Astrocyte of the hippocampus (primary cell): ENCODE data around the gene TMEM232.
"Not testable (repeated sequence)": the region's sequence is repeated elsewhere in the genome, so short reads cannot be mapped to it uniquely, and the experiment has no call there.

ENCODE experiments used
- DNase-seq: peaks from one replicate; pipeline ENCODE4 v3.0.0; 2011; ENCODE audit warnings: low read depth, low spot score

Gene TMEM232

DNA sequence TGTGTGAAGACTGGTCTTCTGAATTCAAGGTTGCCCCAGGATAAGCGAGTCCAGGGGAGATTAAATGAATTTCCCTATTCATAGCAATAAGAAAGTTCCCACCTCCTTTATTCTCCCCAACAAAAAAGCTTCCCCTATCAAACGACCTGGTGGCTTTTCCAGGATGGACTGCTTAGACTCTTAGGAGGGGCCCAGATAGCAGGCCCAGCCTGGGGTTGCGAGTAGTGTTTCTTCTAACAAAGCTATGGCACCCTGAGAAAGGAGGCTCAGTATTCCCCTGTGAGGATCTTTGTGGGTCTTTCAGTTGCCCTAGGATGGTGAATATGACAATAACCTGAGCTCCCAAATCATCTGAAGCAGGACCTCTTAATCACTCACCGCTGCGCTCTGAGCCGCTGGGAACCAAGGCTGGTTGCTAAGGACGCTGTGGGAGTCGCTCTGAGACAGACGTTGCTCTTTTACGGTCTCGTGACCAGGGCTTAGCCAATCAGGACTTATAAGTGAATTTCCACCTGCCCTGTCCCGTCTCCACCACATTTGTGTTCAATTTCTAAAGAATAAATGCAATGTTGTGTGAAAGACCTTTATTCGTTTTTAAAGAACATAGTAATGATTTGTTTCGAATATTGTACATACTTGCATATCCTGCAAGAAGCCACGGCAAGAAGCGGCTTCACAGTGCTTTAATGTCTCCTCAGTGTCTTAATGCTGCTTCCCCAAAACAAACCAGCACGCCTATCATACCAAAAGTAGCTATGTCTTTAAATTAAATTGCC lies at the start of gene TMEM232:
Gene TMEM232 (minus strand): TSS at position 423 of the 776 bp plus-strand sequence. CDS start 59,319 bp downstream, outside the sequence.
- peak; percentile 85 for DNase-seq

DNA sequence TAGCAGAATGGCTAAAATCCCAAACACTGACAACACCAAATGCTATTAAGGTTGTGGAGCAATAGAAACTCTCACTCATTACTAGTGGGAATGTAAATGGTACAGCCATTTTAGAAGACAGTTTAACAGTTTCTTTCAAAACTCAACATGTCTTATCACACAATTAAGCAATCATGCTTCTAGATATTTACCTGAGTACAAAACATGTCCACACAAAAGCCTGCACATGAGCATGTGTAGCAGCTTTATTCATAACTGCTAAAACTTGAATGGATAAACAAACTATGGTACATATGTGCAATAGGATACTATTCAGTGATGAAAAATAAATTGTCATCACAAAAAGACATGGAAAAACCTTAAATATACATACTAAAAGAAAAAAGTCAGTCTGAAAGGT lies 43.8 kb upstream of the TMEM232 start:
- no peak for DNase-seq

DNA sequence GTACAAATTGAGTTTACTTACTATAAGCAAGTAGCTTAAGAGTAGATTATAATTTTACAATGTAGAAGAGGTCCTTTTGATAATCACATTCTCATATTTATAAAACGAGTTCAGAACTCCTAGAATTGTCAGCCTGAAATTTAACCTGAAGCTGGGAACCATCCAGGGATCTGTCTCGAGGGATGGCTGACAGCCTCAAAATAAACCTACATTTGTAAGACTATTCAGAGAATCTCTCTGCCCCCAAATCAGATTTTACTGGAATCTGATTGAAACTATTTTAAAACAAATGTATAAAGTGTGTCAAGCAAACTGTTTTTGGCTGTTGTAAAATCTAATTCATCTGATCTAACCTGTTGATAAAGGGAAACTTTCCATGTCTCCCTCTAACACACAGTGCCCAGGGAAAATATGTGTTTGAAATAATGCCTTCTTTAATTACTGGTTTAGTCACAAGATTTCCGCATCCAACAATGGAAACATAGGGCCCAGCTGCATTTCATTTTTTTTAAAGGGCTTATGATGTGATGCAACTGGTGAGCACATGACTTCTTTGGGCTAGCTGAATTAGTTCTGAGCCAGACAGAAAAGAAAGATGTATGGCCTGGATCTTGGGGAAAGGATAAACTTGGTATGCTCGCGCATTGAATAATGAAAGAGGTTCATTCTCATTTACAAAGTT lies 42.7 kb upstream of the TMEM232 start:
- no peak for DNase-seq

DNA sequence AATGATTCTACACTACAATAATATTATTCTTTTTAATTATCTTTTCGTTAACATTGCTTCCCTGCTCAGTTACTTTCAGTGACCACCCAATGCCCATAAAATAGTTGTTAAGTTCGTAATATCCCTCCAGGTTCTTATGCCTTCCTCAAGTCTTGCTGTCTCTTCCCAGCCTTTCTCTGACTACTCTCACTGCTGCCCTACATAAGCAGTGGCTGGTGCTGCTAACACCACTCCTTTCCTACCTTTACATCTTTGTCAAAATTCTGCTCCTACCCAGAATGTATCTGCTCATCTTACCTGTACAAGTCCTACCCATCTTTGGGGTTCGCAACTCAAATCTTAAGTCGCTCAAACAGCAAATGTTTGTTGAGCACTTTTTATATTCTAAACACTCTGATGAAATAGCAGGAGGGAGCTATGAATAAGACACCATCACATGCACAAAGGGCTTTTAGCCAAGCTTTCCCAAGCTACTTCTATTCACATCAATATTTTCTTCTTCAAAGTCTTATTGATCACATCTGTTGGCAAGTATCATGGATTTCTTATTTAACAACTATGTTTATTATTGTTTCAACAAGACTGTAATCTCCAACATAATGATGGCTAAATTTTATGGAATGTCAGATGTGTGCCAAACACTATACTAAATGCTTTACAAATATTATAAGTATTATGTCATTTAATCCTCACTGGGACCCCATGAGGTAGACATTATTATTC lies 41.8 kb upstream of the TMEM232 start:
- DNase-seq: no peak

DNA sequence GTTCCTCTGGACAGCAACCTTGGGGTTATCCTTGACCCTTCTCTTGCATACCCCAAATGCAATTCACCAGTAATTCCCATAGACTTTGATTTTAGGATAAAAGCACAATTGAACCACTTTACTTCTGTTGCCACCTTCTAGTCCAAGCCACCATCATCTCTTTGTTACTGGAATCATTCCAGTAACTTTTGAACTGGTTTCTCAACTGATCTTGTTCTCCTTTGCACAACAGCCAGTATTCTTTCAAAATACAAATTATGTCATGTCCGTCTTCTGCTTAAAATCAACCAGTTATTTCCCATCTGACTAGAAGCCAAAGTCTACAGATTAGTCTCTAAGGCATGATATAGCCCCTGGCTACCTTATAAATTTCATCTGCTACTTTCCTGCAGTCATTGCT lies 33.7 kb upstream of the TMEM232 start:
- DNase-seq: no peak

DNA sequence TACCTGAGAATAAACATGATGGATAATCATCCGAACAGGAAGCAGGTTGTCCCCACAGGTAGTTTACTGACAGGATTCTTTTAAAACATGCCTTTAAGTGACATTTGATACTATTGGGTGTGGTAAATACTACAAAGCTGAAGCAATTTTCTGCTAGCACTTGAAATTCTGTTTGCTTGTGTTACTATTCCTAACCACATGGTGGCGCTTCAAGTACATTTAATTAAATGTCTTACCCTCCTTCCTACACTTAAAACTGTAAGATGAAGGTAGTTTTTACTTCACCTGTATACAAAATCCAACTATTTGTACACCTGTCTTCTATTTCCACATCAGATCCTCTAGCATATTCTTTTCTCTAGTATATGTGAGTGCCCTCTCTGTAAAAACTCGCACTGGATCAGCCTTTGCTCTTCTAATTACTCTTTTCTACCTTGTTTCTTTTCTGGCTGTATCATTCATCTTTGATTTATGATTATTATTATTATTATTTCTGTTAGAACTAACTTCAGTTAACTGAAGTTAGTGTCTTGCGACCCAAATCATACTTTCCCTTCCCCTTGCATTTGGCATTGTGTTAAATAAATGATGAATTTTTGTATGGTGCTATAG lies 30.8 kb upstream of the TMEM232 start:
- peak; percentile 72 for DNase-seq

DNA sequence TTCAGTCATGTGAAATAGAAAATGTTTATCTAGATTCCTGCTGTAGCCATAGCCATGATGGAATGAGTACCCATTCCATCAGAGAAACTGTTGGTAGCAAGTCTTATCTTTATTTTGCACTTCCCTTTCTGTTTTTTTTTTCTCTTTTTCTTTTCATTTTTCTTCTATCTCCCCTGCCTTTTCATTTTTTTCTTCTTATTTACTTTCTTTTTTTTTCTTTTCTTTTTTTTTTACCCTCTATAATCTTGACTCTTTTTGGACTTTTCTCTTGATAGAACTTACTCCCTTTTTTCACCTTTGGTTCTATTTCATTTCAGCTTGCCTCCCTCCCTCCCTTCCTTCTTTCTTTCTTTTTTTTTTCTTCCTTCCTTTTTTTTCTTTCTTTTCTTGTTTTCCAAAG lies 27.7 kb upstream of the TMEM232 start:
- no peak for DNase-seq

DNA sequence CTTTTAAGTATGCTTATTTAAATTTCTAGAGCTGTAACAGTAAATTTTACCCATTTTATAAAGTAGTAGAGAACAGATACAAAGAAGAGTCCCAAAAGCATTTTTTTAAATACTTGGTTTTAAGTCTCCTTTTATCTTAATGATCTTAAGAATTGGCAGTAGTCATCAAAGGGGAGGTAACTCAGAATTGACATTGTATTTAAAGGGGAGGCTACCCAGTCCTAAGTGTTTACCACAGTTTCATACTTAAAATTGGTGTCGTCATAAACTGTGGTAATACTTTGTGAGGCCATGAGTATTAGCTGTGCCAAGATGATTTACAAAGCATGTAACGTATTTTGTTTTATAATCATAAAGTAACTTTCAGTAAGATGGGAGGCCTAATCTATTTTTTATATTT lies 27.1 kb upstream of the TMEM232 start:
- DNase-seq: no peak

DNA sequence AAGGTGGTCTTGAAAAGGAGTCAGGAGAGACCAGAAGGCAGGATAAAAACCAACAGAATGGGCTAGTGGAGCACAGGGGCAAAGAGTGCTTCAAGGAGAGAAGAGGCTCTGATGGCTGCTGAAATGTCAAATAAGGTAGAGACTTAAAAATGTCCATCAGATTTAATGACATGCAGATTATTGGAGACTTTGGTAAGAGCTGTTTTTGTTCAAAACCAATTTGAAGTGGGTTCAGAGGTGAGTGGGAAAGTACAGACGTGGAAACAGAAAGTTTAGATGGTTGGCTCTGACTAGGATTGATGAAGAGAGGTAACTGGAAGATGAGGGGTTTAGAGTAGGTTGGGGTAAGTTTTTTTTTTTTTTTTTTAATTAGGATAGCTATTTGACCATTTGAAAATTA lies 26.5 kb upstream of the TMEM232 start:
- DNase-seq: no peak

DNA sequence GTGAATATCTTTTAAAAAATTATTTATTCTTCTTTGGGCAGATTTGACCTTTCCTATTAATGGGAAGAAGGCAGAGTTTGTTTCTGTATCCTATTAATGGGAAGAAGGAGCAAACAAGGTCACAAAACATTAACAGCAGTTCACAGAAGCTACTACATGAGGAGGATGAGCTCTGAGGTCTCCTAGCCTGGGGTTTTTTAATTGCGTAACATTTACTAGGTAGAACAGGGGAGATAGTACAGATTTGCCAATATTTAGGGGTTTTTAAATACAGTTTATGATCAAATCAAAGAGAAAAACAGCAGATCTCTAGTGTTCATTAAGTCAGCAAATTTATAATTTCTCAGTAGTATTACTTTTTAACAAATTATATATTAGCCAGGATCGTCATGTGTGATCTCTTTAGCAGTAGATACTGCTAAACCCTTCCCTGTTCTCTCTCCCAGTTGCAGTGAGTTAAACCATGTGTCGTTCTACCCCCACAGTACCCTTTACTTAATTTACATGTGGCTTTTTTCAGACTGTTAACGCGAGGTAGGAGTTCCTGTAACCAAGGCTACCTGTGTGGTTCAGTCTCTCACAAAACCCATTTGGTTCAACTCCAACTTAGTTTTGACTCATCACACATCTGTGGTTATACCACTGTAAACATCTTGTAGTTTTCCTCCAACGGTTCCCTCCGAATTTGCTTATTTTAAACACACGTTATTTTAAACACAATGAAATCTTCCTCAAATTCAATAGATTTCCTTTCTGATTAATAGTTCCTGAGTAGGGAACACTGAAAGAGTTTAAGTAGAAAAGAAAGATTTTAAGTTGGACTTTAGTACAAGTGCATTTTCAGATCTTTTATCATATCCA lies 25.7 kb upstream of the TMEM232 start:
- DNase-seq: peak; percentile 44

DNA sequence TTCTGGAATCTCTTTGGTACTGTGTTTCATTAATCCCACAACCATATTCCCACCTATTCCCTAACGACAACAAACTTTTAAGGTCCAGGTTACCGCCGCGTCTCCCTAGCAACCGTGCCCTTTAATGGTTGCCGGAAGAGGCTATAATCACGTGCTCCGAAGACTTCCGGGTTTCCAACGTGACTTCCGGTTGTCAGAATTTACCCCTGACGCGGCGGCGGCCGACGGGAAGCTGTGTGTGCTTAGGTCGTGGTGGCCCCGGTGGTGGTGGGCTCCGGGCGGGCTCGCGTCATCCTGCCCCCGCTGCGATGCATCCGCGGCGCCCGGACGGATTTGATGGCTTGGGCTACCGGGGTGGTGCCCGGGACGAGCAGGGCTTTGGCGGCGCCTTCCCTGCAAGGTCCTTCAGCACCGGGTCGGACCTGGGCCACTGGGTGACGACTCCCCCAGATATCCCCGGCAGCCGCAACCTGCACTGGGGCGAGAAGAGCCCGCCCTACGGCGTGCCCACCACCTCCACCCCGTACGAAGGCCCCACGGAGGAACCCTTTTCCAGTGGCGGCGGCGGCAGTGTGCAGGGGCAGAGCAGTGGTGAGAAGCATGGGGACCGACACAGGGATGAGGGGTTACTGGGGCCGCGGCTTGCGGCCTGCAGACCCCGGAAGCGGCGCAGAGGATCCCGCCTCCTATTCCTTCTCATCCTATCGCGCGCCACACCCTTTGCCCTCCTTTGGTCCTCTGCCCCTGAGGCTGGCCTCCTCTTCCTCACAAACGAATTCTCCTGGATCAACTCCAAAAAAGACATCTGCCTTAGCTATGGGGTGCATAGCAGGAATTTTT lies 12.6 kb upstream of the TMEM232 start, which contains the start of gene SLC25A46:
Gene SLC25A46 (plus strand): TSS at position 196 of the 840 bp plus-strand sequence. CDS start 113 bp downstream, at position 309.
- peak; percentile 94 for DNase-seq

DNA sequence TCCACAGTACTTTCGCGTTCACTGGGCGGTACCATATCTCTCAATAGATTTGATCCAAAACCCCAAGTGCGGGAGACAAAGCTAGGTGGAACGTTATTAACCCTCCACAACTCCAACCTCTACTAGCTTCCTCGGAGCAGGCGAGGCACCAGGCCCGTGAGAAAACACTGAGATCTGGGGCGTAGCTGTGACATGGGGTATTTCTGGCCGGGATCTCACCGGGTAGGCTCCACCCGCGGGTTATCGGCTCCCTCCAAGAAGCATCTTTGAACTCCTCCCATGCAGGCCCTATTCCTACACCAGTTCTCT lies 12.0 kb upstream of the TMEM232 start:
- no peak for DNase-seq

DNA sequence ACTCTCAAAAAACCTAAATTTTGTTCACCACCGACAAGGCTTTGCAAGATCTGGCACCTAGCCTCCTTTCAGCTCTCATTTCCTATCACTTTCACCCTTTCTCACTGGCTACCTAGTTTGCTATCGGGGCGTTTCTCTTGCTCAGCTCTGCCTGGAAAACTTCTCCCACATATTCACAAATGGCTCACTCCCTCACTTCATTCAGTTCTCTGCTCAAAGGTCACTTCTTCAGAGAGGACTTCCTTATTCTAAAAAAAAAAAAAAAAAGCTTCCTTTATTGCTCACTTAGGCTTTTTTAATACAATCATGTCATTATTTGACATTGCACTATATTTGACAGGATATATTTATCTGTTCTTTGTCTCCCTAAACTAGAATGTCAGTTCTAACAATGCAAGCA lies 10.3 kb upstream of the TMEM232 start:
- DNase-seq: no peak

DNA sequence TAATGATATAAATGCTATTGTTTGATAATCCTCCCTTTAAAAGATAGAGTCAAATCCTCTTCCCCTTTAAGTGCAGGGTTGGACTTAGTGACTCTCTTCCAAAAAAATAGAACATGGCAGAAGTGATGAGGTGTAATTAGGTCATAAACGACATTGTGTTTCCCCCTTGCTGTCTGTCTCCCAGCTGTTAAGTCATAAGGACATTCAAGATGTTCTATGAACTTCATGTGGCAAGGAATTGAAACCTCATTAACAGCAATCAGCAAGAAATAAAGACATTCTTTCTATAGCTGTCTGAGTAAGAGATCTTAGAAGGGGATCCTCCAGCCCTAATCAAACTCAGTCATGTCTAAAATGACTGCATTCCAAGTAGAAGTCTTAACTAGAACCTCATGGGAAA lies 9.1 kb upstream of the TMEM232 start:
- no peak for DNase-seq

DNA sequence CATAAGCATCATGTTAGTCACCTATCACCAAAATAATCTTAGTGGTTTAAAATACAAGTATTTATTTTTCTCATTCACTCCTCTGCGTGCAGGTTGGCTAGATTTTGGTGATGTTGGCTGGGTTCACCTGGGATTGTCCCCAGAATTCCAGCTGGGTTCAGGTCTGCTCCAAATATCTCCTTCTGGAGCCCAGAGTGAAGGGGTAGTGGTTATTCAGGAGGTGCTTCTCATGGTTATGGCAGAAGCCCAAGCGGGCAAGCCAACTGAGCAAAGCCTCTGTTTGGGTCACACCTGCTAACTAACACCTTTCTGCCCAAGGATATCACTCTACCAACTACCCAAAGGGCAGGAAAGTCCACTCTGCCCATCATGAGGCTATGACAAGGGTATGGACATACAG lies 7.6 kb upstream of the TMEM232 start:
- DNase-seq: no peak

DNA sequence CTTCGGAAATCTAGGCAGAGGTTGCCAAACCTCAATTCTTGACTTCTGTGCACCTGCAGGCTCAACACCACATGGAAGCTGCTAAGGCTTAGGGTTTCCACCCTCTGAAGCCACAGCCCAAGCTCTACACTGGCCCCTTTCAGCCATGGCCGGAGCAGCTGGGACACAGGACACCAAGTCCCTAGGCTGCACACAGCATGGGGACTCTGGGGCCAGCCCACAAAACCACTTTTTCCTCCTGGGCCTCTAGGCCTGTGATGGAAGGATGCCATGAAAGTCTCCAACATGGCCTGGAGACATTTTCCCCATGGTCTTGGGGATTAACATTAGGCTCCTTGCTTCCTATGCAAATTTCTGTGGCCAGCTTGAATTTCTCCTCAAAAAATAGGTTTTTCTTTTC lies 5.0 kb upstream of the TMEM232 start:
- DNase-seq: not testable (repeated sequence)

DNA sequence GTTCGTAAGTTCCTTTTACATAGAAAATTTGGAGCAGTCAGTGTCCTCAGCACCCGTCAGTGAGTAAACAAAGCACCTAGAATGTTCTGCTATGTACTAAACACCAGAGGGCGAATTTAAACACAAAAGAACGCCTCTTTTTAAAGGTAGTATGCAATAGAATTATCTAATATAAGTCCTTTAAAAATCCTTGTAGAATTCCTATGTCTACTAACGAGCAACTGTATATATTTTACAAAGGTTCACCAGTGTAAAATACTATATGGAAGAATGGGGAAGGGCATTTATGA lies 499 bp upstream of the TMEM232 start:
- DNase-seq: no peak

DNA sequence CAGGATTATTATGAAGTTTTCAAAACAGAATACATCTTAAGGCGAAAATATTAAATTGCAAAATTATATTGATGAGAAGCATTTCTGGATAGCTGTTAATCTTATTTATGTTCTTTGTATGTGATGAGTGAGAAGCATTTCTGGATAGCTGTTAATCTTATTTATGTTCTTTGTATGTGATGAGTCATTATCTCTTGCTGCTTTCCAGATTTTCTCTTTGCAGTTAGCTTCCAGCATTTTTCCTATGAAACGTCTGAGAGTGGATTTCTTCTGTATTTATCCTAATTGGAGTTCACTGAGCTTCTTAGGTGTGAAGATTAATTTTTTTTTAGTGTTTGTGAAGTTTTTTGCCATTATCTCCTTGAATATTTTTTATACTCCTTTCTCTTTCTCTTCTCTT lies 8.2 kb downstream of the TMEM232 start:
- no peak for DNase-seq

DNA sequence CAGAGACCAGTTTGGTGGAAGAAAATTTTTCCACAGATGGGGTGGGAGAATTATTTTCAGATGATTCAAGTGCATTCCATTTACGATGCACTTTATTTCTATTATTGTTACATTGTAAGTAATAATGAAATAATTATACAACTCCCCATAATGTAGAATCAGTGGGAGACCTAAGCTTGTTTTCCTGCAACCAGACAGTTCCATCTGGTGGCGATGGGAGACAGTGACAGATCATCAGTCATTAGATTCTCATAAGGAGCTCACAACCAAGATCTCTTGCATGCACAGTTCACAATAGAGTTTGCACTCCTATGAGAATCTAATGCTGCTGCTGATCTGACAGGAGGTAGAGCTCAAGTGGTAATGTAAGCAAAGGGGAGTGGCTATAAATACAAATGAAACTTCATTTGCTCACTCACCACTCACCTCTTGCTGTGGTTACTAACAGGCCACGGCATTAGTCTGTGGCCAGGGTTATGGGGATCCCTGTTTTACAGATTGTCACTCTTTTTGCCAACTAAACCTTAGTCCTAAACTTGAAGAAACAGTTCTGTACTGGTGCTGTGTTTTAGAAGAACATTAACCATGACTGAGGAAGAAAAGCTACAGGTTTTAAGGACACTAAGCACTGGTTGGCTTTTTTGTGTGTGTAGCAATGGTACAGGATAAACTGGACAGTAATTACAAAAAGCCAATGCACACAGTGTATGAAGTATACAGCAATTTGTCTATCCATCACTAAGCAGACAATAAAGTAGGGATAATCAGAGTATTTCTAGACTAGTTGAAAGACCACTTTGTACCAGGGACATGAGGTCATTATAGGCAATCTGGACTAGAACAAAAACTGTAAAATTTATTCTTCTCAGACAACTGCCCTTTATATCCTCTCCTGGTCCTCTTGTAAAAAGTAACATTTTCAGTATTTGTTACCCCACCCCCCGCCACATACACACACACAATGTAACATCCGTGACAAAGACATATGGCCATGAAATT lies 9.9 kb downstream of the TMEM232 start:
- DNase-seq: no peak
